Endothelial cell of umbilical vein (primary cell): ENCODE measurements around the gene PPOX. TPM values are rescaled to one million over a fixed set of nuclear protein-coding genes. Genes with fewer than 3 reads are reported as not detected.

Experiments
- BruUV-seq: library from RNA; stranded (reverse); fragments of 400-500 nt; replicated peaks from 2 replicates; lab custom pipeline; 2021; lab: Mats Ljungman, UMichigan
- CTCF ChIA-PET: fragments of 300-600, 350-600 bp; sonication (Branson Sonifier 250); formaldehyde crosslinking; loops from one replicate; lab custom pipeline; 2021; ENCODE audit warnings: antibody characterized with exemption, inconsistent platforms; lab: Charles Lee
- POLR2A ChIA-PET: fragments of 300-600, 350-600 bp; sonication (Branson Sonifier 250); formaldehyde crosslinking; loops from one replicate; lab custom pipeline; 2021; ENCODE audit warnings: antibody characterized with exemption, inconsistent platforms; lab: Charles Lee
- DNase-seq: peaks from one replicate; pipeline ENCODE4 v3.0.0-alpha.2; 2011; ENCODE audit warnings: low read depth, low spot score
- FAIRE-seq: peaks from 2 replicates; lab custom pipeline; 2011; peaks lifted over from hg19 to GRCh38; lab: Jason Lieb, UNC
- H2AFZ ChIP-seq: 2 replicates; pipeline ENCODE4 v1.6.0; 2012; ENCODE audit warnings: low read depth, low read length, control low read depth, inconsistent platforms
- H3K27ac ChIP-seq: 2 replicates; pipeline ENCODE4 v1.5.1; 2011; ENCODE audit warnings: low read depth, mild to moderate bottlenecking, control low read depth, low read length, moderate library complexity; ENCODE audit not compliant: insufficient read depth
- H3K27me3 ChIP-seq, 2 experiments: 2 replicates each; pipeline versions ENCODE4 v1.6.0 to v1.6.1; 2011; ENCODE audit warnings: low read length in 2 of 2, mixed read lengths in 1 of 2; ENCODE audit not compliant: control insufficient read depth in 2 of 2, insufficient read depth in 2 of 2
- H3K36me3 ChIP-seq, 2 experiments: 2 replicates in 1 of 2; 3 replicates in 1 of 2; pipeline ENCODE4 v1.5.1; 2011; ENCODE audit warnings: low read length in 2 of 2, mild to moderate bottlenecking in 1 of 2, moderate library complexity in 1 of 2; ENCODE audit not compliant: control insufficient read depth in 2 of 2, insufficient read depth in 2 of 2; ENCODE audit errors: extremely low read depth in 1 of 2
- H3K4me1 ChIP-seq: 3 replicates; pipeline ENCODE4 v1.5.1; 2011; ENCODE audit warnings: mild to moderate bottlenecking, low read length; ENCODE audit not compliant: control insufficient read depth, insufficient read depth; ENCODE audit errors: extremely low read depth
- H3K4me2 ChIP-seq: 2 replicates; pipeline ENCODE4 v1.6.1; 2011; ENCODE audit warnings: low read length, control low read depth, mixed read lengths; ENCODE audit not compliant: insufficient read depth
- H3K4me3 ChIP-seq, 3 experiments: fragments of 200-600 bp in 1 of 3; sonication (generic), shearing (Covaris generic) in 1 of 3; replicated peaks in 1 of 3; 2 replicates each; pipeline ENCODE4 v1.5.1; 2011 to 2016; ENCODE audit warnings: control low read depth in 3 of 3, low read length in 3 of 3, mild to moderate bottlenecking in 2 of 3, inconsistent platforms in 1 of 3, low read depth in 1 of 3, moderate library complexity in 1 of 3; ENCODE audit not compliant: insufficient read depth in 1 of 3
- H3K79me2 ChIP-seq: 2 replicates; pipeline ENCODE4 v1.6.0; 2012; ENCODE audit warnings: low read length, inconsistent platforms; ENCODE audit not compliant: control insufficient read depth, insufficient read depth
- H3K9ac ChIP-seq: replicated peaks from 2 replicates; pipeline ENCODE3; 2011; ENCODE audit warnings: low read length, control low read depth; ENCODE audit not compliant: insufficient read depth; ENCODE audit errors: extremely low read depth
- H3K9me1 ChIP-seq: replicated peaks from 3 replicates; pipeline ENCODE4 v1.6.0; 2011; ENCODE audit warnings: mild to moderate bottlenecking, low read length; ENCODE audit not compliant: control insufficient read depth, insufficient read depth; ENCODE audit errors: extremely low read depth
- H3K9me3 ChIP-seq: replicated peaks from 2 replicates; pipeline ENCODE4 v1.5.1; 2012; ENCODE audit warnings: low read length, inconsistent platforms; ENCODE audit not compliant: control insufficient read depth, insufficient read depth
- H4K20me1 ChIP-seq: replicated peaks from 2 replicates; pipeline ENCODE3; 2011; ENCODE audit warnings: mild to moderate bottlenecking, low read length; ENCODE audit not compliant: control insufficient read depth, insufficient read depth; ENCODE audit errors: extremely low read depth
- EZH2 ChIP-seq: IDR thresholded peaks from 2 replicates; pipeline ENCODE4 v1.6.1; 2012; ENCODE audit warnings: borderline replicate concordance, low read depth, mild to moderate bottlenecking, moderate library complexity, low read length, inconsistent platforms; ENCODE audit not compliant: severe bottlenecking
- FOS ChIP-seq: IDR thresholded peaks from 2 replicates; pipeline ENCODE4 v1.6.1; 2011; ENCODE audit warnings: mild to moderate bottlenecking, low read length, moderate library complexity, borderline replicate concordance; ENCODE audit not compliant: insufficient read depth
- GATA2 ChIP-seq: IDR thresholded peaks from 2 replicates; pipeline ENCODE4 v1.7.0; 2011; ENCODE audit warnings: low read depth, mild to moderate bottlenecking, moderate library complexity, mixed read lengths, low read length; ENCODE audit not compliant: insufficient read length, insufficient read depth
- JUN ChIP-seq: IDR thresholded peaks from 2 replicates; pipeline ENCODE4 v1.6.1; 2011; ENCODE audit warnings: borderline replicate concordance, low read depth; ENCODE audit not compliant: insufficient read length, insufficient read depth
- MYC ChIP-seq: IDR thresholded peaks from one replicate; pipeline ENCODE4 v1.6.1; 2011; ENCODE audit warnings: mild to moderate bottlenecking, low read depth, low read length
- POLR2A ChIP-seq: IDR thresholded peaks from 2 replicates; pipeline ENCODE4 v1.6.1; 2012; ENCODE audit warnings: low read depth, mild to moderate bottlenecking, control low read depth, low read length
- POLR2AphosphoS5 ChIP-seq: IDR thresholded peaks from 2 replicates; pipeline ENCODE4 v1.6.1; 2012; ENCODE audit warnings: low read depth, mild to moderate bottlenecking, control low read depth, low read length, moderate library complexity; ENCODE audit not compliant: insufficient read depth
- dilution Hi-C: fragments of 300-500 bp; cut with MboI; formaldehyde crosslinking; loops from one replicate; pipeline ENCODE4 v1.15.0; 2019; ENCODE audit warnings: low sequenced_read_pairs; ENCODE audit not compliant: extremely low pct_ligation_motif_present
- intact Hi-C: fragments of 100-400 bp; cut with micrococcal nuclease; formaldehyde crosslinking; loops from one replicate; pipeline ENCODE4 v1.10.0; 2022
- polyA plus RNA-seq, 4 experiments: library from polyadenylated mRNA; depleted of rRNA in 3 of 4; stranded (reverse) in 3 of 4; unstranded in 1 of 4; fragments of >200 nt; gene quantifications; 2 replicates each; pipeline versions ENCODE4 v1.2.1 to v1.2.3, GENCODE V29; 2011 to 2012; ENCODE audit warnings: missing spikeins in 1 of 4
- total RNA-seq: library from RNA; stranded (reverse); gene quantifications from 2 replicates; pipeline ENCODE4 v1.2.3, GENCODE V29; 2021
- TF ChIP-seq, protein P1 (sequence below), 2 donors: IDR thresholded peaks; 1 replicate in 1 of 2; 2 replicates in 1 of 2; pipeline ENCODE4 v1.5.1; 2011; ENCODE audit warnings: low read length in 2 of 2, mild to moderate bottlenecking in 2 of 2, moderate library complexity in 2 of 2, control low read depth in 1 of 2, inconsistent platforms in 1 of 2, low read depth in 1 of 2; ENCODE audit not compliant: insufficient read depth in 1 of 2; ENCODE audit errors: extremely low read depth in 1 of 2
- TF ChIP-seq, protein P2 (sequence below): IDR thresholded peaks from 2 replicates; pipeline ENCODE4 v1.6.1; 2011; ENCODE audit not compliant: insufficient read depth, insufficient read length

PPOX gene
- total and polyA plus RNA-seq, 2 donors (not counting 3 experiments of a cell fraction or from before 2014, with no cell fraction given) = 26.4 to 28.5 TPM

DNA sequence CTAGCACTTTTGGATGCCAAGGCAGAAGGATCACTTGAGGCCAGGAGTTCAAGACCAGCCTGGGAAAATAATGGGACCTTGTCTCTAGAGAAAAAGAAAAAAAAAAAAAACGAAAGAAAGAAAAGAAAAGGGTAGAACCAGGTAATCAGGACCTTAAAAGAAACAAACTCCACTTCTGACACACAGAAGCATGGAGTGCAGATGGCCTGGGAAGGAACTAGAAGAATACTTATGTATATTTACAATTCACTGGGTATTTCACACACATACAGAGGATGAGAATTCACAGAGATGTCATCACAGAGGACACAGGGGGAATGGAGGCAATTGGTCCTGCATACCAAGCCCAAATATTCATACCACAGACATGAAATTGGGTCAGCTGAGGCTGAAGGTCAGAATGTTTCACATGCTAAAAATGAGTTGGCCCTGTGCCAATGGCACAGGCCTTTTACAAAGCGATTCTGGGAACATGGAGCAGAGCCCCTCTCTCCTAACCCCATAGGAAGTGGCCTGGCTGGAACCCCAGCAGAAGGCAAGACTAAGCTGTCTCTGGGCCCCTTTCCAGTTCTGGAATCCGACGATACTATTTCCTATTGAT is 6.7 kb downstream of the PPOX start:
- FAIRE-seq (no peak), DNase-seq (no peak)
- H3K36me3 ChIP-seq = peaks cover 11 to 24% of the 10 kb centered on the region in 2 experiments
- H3K27ac ChIP-seq = no peak overlapping the region
- TF ChIP-seq GATA2 (no peak), POLR2AphosphoS5 (no peak), FOS (no peak), POLR2A (no peak), MYC (no peak), EZH2 (no peak), JUN (no peak)
- TF ChIP-seq, protein P1, sequence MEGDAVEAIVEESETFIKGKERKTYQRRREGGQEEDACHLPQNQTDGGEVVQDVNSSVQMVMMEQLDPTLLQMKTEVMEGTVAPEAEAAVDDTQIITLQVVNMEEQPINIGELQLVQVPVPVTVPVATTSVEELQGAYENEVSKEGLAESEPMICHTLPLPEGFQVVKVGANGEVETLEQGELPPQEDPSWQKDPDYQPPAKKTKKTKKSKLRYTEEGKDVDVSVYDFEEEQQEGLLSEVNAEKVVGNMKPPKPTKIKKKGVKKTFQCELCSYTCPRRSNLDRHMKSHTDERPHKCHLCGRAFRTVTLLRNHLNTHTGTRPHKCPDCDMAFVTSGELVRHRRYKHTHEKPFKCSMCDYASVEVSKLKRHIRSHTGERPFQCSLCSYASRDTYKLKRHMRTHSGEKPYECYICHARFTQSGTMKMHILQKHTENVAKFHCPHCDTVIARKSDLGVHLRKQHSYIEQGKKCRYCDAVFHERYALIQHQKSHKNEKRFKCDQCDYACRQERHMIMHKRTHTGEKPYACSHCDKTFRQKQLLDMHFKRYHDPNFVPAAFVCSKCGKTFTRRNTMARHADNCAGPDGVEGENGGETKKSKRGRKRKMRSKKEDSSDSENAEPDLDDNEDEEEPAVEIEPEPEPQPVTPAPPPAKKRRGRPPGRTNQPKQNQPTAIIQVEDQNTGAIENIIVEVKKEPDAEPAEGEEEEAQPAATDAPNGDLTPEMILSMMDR (IDR thresholded peaks at IDR 0.05; ENCODE audit: extremely low read depth in 1 of 2, insufficient read depth in 1 of 2, low read depth in 1 of 2, low read length in 2 of 2) = no peak
- TF ChIP-seq, protein P2, sequence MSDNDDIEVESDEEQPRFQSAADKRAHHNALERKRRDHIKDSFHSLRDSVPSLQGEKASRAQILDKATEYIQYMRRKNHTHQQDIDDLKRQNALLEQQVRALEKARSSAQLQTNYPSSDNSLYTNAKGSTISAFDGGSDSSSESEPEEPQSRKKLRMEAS = no peak
- no peak overlapping the region for H2AFZ ChIP-seq
- intact Hi-C loops = no loop called here
- no peak overlapping the region for H3K9ac ChIP-seq
- POLR2A ChIA-PET = no interaction called here
- no TSS peak for BruUV-seq
- peaks cover 8% of the 10 kb centered on the region for H3K79me2 ChIP-seq
- CTCF ChIA-PET = interaction anchor here (0.8 to 2.3 kb wide), 2 partner anchors 9 to 209 kb away, joined by 3 to 8 read pairs; no protein-coding TSS in a partner anchor
- no peaks in the 10 kb centered on the region for H4K20me1 ChIP-seq
- H3K4me2 ChIP-seq = no peak overlapping the region
- H3K27me3 ChIP-seq = no peaks in the 10 kb centered on the region
- no peaks in the 10 kb centered on the region for H3K9me3 ChIP-seq
- no peak overlapping the region for H3K4me3 ChIP-seq
- peaks cover 11% of the 10 kb centered on the region for H3K4me1 ChIP-seq
- no peaks in the 10 kb centered on the region for H3K9me1 ChIP-seq
- dilution Hi-C loops = no loop called here
